H1 (cell line): ENCODE results near the gene OR51G1. TPM values are rescaled to one million over a fixed set of nuclear protein-coding genes. Genes with fewer than 3 reads are reported as not detected.

Source experiments
- polyA plus RNA-seq, 7 experiments: library from polyadenylated mRNA; depleted of rRNA in 3 of 7; stranded (reverse) in 5 of 7; unstranded in 2 of 7; fragments of >200 nt in 5 of 7; fragments of 200-250 nt in 2 of 7; gene quantifications; 1 replicate in 5 of 7; 2 replicates in 1 of 7; 4 replicates in 1 of 7; pipeline versions ENCODE4 v1.2.1 to v1.2.3, GENCODE V29; 2011 to 2013; ENCODE audit warnings: missing spikeins in 2 of 7, mixed read lengths in 2 of 7
- total RNA-seq: library from RNA; stranded (reverse); fragmentation: NEBNext Ultra II Directional; extraction: Animal tissue kit (Norgen Biotek cat#: 25700); gene quantifications from 2 replicates; pipeline ENCODE4 v1.2.1, GENCODE V29; 2021

Gene OR51G1
- total and polyA plus RNA-seq, 2 of the 8 experiments (the other 6 are each of a cell fraction or from before 2014, with no cell fraction given) = not detected

Other genes with a start within 250 kb of the OR51G1 start
- not detected in 2 replicates for gene OR51E2, start 226.5 kb downstream of the OR51G1 start, total RNA-seq
- not detected in 2 replicates for gene OR51E2, start 226.5 kb downstream of the OR51G1 start, polyA plus RNA-seq (2011; rRNA removed)
- not detected in 2 replicates for gene MMP26, start 219.6 kb downstream of the OR51G1 start, total RNA-seq
- 0.06 TPM in 1 of 2 replicates, not detected in the other for gene MMP26, start 219.6 kb downstream of the OR51G1 start, polyA plus RNA-seq (2011; rRNA removed)
- not detected in 2 replicates for gene OR51F1, start 154.4 kb downstream of the OR51G1 start, total RNA-seq
- not detected in 2 replicates for gene OR51F1, start 154.4 kb downstream of the OR51G1 start, polyA plus RNA-seq (2011; rRNA removed)
- not detected in 2 replicates for gene OR52R1, start 120.0 kb downstream of the OR51G1 start, total RNA-seq
- gene OR52R1, start 120.0 kb downstream of the OR51G1 start, polyA plus RNA-seq (2011; rRNA removed) = not detected in 2 replicates
- gene OR51F2, start 103.0 kb downstream of the OR51G1 start, total RNA-seq = not detected in 2 replicates
- gene OR51F2, start 103.0 kb downstream of the OR51G1 start, polyA plus RNA-seq (2011; rRNA removed) = 0.09 and 0.15 TPM in 2 replicates
- not detected in 2 replicates for gene OR51S1, start 75.1 kb downstream of the OR51G1 start, total RNA-seq
- not detected in 2 replicates for gene OR51S1, start 75.1 kb downstream of the OR51G1 start, polyA plus RNA-seq (2011; rRNA removed)
- gene OR51T1, start 42.4 kb downstream of the OR51G1 start, total RNA-seq = not detected in 2 replicates
- not detected in 2 replicates for gene OR51T1, start 42.4 kb downstream of the OR51G1 start, polyA plus RNA-seq (2011; rRNA removed)
- gene OR51A7, start 20.6 kb downstream of the OR51G1 start, total RNA-seq = not detected in 2 replicates
- gene OR51A7, start 20.6 kb downstream of the OR51G1 start, polyA plus RNA-seq (2011; rRNA removed) = not detected in 2 replicates
- not detected in 2 replicates for gene OR51G2, start 5.0 kb downstream of the OR51G1 start, total RNA-seq
- gene OR51G2, start 5.0 kb downstream of the OR51G1 start, polyA plus RNA-seq (2011; rRNA removed) = not detected in 2 replicates
- gene OR51A4, start 23.3 kb upstream of the OR51G1 start, total RNA-seq = not detected in 2 replicates
- gene OR51A4, start 23.3 kb upstream of the OR51G1 start, polyA plus RNA-seq (2011; rRNA removed) = not detected in 2 replicates
- not detected in 2 replicates for gene OR51A2, start 31.4 kb upstream of the OR51G1 start, total RNA-seq
- gene OR51A2, start 31.4 kb upstream of the OR51G1 start, polyA plus RNA-seq (2011; rRNA removed) = not detected in 2 replicates
- not detected in 2 replicates for gene OR51L1, start 70.5 kb upstream of the OR51G1 start, total RNA-seq
- gene OR51L1, start 70.5 kb upstream of the OR51G1 start, polyA plus RNA-seq (2011; rRNA removed) = not detected in 2 replicates
- gene OR52J3, start 122.2 kb upstream of the OR51G1 start, total RNA-seq = not detected in 2 replicates
- not detected in 2 replicates for gene OR52J3, start 122.2 kb upstream of the OR51G1 start, polyA plus RNA-seq (2011; rRNA removed)
- not detected in 2 replicates for gene OR52E2, start 135.3 kb upstream of the OR51G1 start, total RNA-seq
- gene OR52E2, start 135.3 kb upstream of the OR51G1 start, polyA plus RNA-seq (2011; rRNA removed) = not detected in 2 replicates
- not detected in 2 replicates for gene OR52E1, start 145.2 kb upstream of the OR51G1 start, total RNA-seq
- gene OR52E1, start 145.2 kb upstream of the OR51G1 start, polyA plus RNA-seq (2011; rRNA removed) = not detected in 2 replicates
- 0.11 TPM in 1 of 2 replicates, not detected in the other for gene OR52A5, start 214.0 kb upstream of the OR51G1 start, total RNA-seq
- gene OR52A5, start 214.0 kb upstream of the OR51G1 start, polyA plus RNA-seq (2011; rRNA removed) = 0.02 TPM in 2 replicates
- 11.6 and 12.2 TPM in 2 replicates for gene OR52A1, start 230.4 kb upstream of the OR51G1 start, total RNA-seq
- 5.7 and 5.9 TPM in 2 replicates for gene OR52A1, start 230.4 kb upstream of the OR51G1 start, polyA plus RNA-seq (2011; rRNA removed)